Stimulated activated CD8-positive, alpha-beta memory T cell treated with anti-CD3 and anti-CD28 coated beads, Interleukin-12 subunit alpha, Interleukin-12 subunit beta, amount 100 ng/mL, for 1 hour (primary cell): ENCODE measurements around the gene ANO9.
"Not testable (repeated sequence)": the region's sequence is repeated elsewhere in the genome, so short reads cannot be mapped to it uniquely, and the experiment has no call there.

Source experiments
- DNase-seq: peaks from one replicate; pipeline ENCODE4 v3.0.0-alpha.2; 2020; ENCODE audit warnings: low read depth

Gene ANO9

GRCh38 chr11:451738-452137 lies 9.9 kb upstream of the ANO9 start:
- DNase-seq = no peak

GRCh38 chr11:450809-451451 lies 9.1 kb upstream of the ANO9 start:
- DNase-seq = peak; percentile 67

- peak; percentile 90 for DNase-seq
Measured at GRCh38 chr11:449889-450808, 8.3 kb upstream of the ANO9 start, which contains the start of gene PTDSS2. Gene PTDSS2, plus strand, starts transcription at chr11:450279. Its CDS starts 177 bp downstream, at chr11:450456.

- peak; percentile 91 for DNase-seq
Measured at GRCh38 chr11:447923-448731, 6.3 kb upstream of the ANO9 start.

- DNase-seq = no peak
Measured at GRCh38 chr11:446891-447290, 5.1 kb upstream of the ANO9 start.

GRCh38 chr11:445765-446588 lies 4.2 kb upstream of the ANO9 start:
- no peak for DNase-seq

- DNase-seq = no peak
Measured at GRCh38 chr11:444396-445144, 2.8 kb upstream of the ANO9 start.

- DNase-seq = no peak
Measured at GRCh38 chr11:443542-444199, 1.9 kb upstream of the ANO9 start.

- no peak for DNase-seq
Measured at GRCh38 chr11:442611-443081, 835 bp upstream of the ANO9 start.

- no peak for DNase-seq
Measured at GRCh38 chr11:441043-441417, 781 bp downstream of the ANO9 start.

- DNase-seq = no peak
Measured at GRCh38 chr11:440065-441042, 1.5 kb downstream of the ANO9 start.

- no peak for DNase-seq
Measured at GRCh38 chr11:439315-440064, 2.3 kb downstream of the ANO9 start.

GRCh38 chr11:438101-438844 lies 3.5 kb downstream of the ANO9 start:
- DNase-seq = no peak

GRCh38 chr11:437228-437870 lies 4.5 kb downstream of the ANO9 start:
- DNase-seq = no peak

- DNase-seq = not testable (repeated sequence)
Measured at GRCh38 chr11:434999-435740, 6.6 kb downstream of the ANO9 start.

GRCh38 chr11:434496-434895 lies 7.3 kb downstream of the ANO9 start:
- no peak for DNase-seq
